ENCODE results near the gene JPT2.

JPT2 gene

DNA sequence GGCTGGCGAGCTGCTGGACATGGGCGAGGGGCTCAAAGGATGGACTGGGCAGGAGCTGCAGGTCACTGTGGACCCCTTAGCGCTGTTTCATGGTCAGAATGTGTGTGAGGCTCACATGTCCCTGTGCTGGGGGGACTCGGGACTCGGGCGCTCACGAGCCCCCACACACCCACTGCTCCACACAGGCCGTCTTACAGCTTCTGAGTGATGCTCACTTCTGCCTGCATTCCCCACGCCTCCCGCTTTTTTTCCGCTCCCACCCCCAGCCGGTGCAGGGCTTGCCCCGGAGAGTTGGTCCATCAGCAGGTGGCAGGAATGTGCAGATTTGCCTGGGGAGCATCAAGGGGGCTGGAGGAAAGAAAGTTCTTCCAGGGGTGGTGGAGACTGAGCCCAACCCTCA is 20.2 kb upstream of the JPT2 start:
- no peak overlapping the region for H3K4me3 ChIP-seq (ENCODE audit: low read depth, low read length)

DNA sequence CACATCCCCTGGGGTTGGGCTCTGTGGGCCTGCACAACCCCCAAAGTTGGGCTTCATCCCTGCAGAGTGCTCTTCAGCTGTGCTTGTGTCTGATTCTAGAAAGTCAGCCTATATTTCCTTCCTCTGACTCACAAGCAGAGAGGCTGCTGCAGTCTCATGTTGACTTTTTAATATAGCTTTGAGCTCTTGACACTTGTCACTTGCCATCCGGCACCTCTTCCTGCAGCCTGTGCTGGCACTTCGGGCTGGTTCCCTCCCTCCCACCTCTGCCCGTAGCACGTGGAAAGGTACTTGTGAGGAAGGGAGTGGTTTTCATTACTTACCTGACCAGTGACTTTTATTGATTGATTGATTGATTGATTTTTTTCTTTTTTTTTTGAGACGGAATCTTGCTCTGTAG is 19.0 kb upstream of the JPT2 start:
- no peak overlapping the region for H3K4me3 ChIP-seq (ENCODE audit: low read depth, low read length)
- TF ChIP-seq, protein P1, sequence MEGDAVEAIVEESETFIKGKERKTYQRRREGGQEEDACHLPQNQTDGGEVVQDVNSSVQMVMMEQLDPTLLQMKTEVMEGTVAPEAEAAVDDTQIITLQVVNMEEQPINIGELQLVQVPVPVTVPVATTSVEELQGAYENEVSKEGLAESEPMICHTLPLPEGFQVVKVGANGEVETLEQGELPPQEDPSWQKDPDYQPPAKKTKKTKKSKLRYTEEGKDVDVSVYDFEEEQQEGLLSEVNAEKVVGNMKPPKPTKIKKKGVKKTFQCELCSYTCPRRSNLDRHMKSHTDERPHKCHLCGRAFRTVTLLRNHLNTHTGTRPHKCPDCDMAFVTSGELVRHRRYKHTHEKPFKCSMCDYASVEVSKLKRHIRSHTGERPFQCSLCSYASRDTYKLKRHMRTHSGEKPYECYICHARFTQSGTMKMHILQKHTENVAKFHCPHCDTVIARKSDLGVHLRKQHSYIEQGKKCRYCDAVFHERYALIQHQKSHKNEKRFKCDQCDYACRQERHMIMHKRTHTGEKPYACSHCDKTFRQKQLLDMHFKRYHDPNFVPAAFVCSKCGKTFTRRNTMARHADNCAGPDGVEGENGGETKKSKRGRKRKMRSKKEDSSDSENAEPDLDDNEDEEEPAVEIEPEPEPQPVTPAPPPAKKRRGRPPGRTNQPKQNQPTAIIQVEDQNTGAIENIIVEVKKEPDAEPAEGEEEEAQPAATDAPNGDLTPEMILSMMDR (IDR thresholded peaks at IDR 0.05; ENCODE audit: low read depth, low read length): no peak

More for the DNA sequence above, 20.2 kb upstream of the JPT2 start:
- TF ChIP-seq, protein P1 (IDR thresholded peaks at IDR 0.05; ENCODE audit: low read depth, low read length): no peak

DNA sequence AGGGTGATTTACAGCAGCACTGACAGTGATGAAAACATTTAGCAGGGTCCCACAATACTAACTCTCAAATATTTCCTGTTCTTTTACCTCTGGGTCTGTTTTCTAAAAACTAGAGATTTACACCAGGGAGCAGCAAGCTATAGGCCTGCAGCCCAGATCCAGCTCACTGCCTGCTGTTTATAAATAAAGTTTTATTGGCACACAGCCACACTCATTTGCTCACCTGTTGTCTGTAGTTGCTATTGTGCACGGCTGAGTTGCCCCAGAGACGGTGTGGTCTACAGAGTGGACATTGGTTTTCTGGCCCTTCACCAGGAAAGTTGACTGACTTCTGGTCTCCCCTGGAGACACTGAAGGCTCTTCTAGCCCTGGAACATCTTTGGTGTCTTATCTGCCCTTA is 16.3 kb upstream of the JPT2 start:
- H3K4me3 ChIP-seq (ENCODE audit: low read depth, low read length): no peak overlapping the region
- TF ChIP-seq, protein P1 (IDR thresholded peaks at IDR 0.05; ENCODE audit: low read depth, low read length): no peak

DNA sequence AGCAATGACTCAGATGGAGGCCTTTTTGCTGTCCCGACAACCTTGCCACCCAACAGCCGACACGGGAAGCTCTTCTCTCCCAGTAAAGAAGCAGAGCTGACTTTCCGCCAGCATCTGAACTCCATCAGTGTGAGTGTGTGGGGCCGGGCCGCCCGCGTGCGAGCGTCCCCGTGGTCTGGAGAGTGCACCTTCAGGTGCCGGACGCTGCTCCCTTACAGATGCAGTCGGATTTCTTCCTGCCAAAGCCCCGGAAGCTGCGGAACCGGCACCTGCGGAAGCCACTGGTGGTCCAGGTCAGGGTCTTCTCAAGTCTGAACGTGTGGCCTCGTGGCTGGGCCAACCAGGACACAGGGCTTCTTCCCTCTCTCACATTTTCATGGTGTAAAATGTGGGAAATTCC is 15.5 kb upstream of the JPT2 start:
- TF ChIP-seq, protein P1 (IDR thresholded peaks at IDR 0.05; ENCODE audit: low read depth, low read length): no peak
- H3K4me3 ChIP-seq (ENCODE audit: low read depth, low read length): no peak overlapping the region

GRCh38 chr16:1665829-1666228 is 12.2 kb upstream of the JPT2 start:
- TF ChIP-seq, protein P1 (IDR thresholded peaks at IDR 0.05; ENCODE audit: low read depth, low read length): no peak
- H3K4me3 ChIP-seq (ENCODE audit: low read depth, low read length): no peak overlapping the region

DNA sequence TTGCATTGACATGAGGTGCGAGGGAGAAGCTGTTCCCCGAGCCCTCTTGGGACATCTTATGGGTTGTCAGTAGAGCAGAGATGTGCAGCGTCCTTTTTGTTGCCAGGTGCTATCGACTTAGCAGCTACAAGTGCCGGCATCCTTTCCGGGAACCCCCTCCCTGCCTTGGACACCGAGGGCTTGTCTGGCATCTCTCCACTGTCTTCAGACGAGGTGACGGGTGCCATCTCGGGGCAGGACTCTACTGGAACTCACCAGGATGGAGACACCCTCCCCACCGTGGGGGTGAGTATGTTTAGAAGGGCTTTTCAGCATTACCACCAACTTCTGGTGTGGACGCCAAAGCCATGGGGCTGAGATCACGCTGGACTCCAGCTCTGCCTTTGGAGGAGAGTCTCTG is 11.8 kb upstream of the JPT2 start:
- H3K4me3 ChIP-seq (ENCODE audit: low read depth, low read length): no peak overlapping the region
- TF ChIP-seq, protein P1 (IDR thresholded peaks at IDR 0.05; ENCODE audit: low read depth, low read length): no peak

GRCh38 chr16:1667271-1667670 is 10.8 kb upstream of the JPT2 start:
- no peak overlapping the region for H3K4me3 ChIP-seq (ENCODE audit: low read depth, low read length)
- TF ChIP-seq, protein P1 (IDR thresholded peaks at IDR 0.05; ENCODE audit: low read depth, low read length): no peak

Data from WI38 (cell line).